Adrenal gland (tissue), 12 donors: ENCODE data around the gene GBA2. TPM values are rescaled to one million over a fixed set of nuclear protein-coding genes. Genes with fewer than 3 reads are reported as not detected.

Experiments
- DNase-seq, 7 donors: peaks; one replicate each; pipeline ENCODE4 v3.0.0-alpha.2; 2019 to 2020
- H3K27ac ChIP-seq, 5 donors: fragments of 200-600 bp; sonication (generic) in 4 of 5; 1 replicate in 3 of 5; 2 replicates in 2 of 5; pipeline versions ENCODE4 v1.5.1 to v1.8.0; 2016 to 2020; ENCODE audit warnings: mild to moderate bottlenecking in 1 of 5
- H3K27me3 ChIP-seq: fragments of 200-600 bp; 2 replicates; pipeline ENCODE4 v1.8.0; 2021
- H3K36me3 ChIP-seq, 2 donors: fragments of 200-600 bp; replicated peaks in 1 of 2; 1 replicate in 1 of 2; 2 replicates in 1 of 2; pipeline versions ENCODE4 v1.5.1 to v1.8.0; 2018 to 2022
- H3K4me1 ChIP-seq, 2 donors: fragments of 200-600 bp; replicated peaks in 1 of 2; 1 replicate in 1 of 2; 2 replicates in 1 of 2; pipeline versions ENCODE4 v1.5.1 to v1.8.0; 2018 to 2021
- H3K4me3 ChIP-seq, 4 donors: fragments of 200-600 bp; sonication (generic) in 3 of 4; one replicate each; pipeline ENCODE4 v1.5.1; 2016 to 2018
- H3K9me3 ChIP-seq, 3 donors: fragments of 200-600 bp; sonication (generic) in 1 of 3; replicated peaks in 1 of 3; 1 replicate in 2 of 3; 2 replicates in 1 of 3; pipeline versions ENCODE4 v1.5.1 to v1.8.0; 2016 to 2021
- POLR2A ChIP-seq, 2 donors: fragments of 450-650 bp; IDR thresholded peaks; one replicate each; pipeline ENCODE4 v1.6.1; 2017; ENCODE audit warnings: antibody characterized with exemption in 2 of 2, mild to moderate bottlenecking in 2 of 2, moderate library complexity in 1 of 2
- WGBS, 4 donors: extraction: QIAGEN DNeasy Blood & Tissue Kit in 2 of 4; methylation state at CpG; one replicate each; pipeline versions ENCODE4 v1.1.5 to v1.1.7; 2013 to 2017; 5-methylcytosine and 5-hydroxymethylcytosine counted together
- intact Hi-C, 2 donors: fragments of 100-400 bp; cut with DNase I; formaldehyde crosslinking; loops; one replicate each; pipeline versions ENCODE4 v1.14.1 to v1.15.0; 2022 to 2023
- polyA plus RNA-seq, 3 donors: library from polyadenylated mRNA; stranded (reverse); fragments of 200-250 nt in 2 of 3; fragments of 350-450 nt in 1 of 3; fragmentation: Illumina TruSeq in 1 of 3; extraction: RNeasy Lipid Tissue Mini Kit (QIAGEN cat#74804) in 1 of 3; gene quantifications; one replicate each; pipeline ENCODE4 v1.2.3, GENCODE V29; 2013 to 2014
- total RNA-seq, 9 donors: library from RNA; depleted of rRNA in 4 of 9; stranded (reverse); fragments of >200 nt in 4 of 9; fragments of 120-200 nt in 1 of 9; fragmentation: NEBNext Ultra II Directional in 1 of 9; extraction: Animal tissue kit (Norgen Biotek cat#: 25700) in 1 of 9; gene quantifications; one replicate each; pipeline versions ENCODE4 v1.1.0 to v1.2.4, GENCODE V29; 2013 to 2023
- TF ChIP-seq, protein P1 (sequence below), 6 experiments: fragments of 450-650 bp in 4 of 6; fragments of 200-600 bp in 2 of 6; sonication (generic) in 1 of 6; IDR thresholded peaks; 1 replicate in 5 of 6; 2 replicates in 1 of 6; pipeline versions ENCODE4 v1.5.1 to v1.8.0; 2016 to 2021; ENCODE audit warnings: antibody characterized with exemption in 6 of 6, mild to moderate bottlenecking in 2 of 6, moderate library complexity in 1 of 6
- donor health status: healthy with polysubstance abuse.
- donor health status: Bipolar disorder and iron deficiency.
- donor health status: DM: yes; HTN: yes; CAD: no.
- donor health status: DM: no; HTN: no; CAD: no.
- donor health status: DM: no; HTN: no; CAD: no.
- donor health status: DM: yes; HTN: yes; CAD: no.

The GBA2 gene
- total and polyA plus RNA-seq, 12 donors, result 28.5 to 84.8 (median 52.7) TPM

DNA sequence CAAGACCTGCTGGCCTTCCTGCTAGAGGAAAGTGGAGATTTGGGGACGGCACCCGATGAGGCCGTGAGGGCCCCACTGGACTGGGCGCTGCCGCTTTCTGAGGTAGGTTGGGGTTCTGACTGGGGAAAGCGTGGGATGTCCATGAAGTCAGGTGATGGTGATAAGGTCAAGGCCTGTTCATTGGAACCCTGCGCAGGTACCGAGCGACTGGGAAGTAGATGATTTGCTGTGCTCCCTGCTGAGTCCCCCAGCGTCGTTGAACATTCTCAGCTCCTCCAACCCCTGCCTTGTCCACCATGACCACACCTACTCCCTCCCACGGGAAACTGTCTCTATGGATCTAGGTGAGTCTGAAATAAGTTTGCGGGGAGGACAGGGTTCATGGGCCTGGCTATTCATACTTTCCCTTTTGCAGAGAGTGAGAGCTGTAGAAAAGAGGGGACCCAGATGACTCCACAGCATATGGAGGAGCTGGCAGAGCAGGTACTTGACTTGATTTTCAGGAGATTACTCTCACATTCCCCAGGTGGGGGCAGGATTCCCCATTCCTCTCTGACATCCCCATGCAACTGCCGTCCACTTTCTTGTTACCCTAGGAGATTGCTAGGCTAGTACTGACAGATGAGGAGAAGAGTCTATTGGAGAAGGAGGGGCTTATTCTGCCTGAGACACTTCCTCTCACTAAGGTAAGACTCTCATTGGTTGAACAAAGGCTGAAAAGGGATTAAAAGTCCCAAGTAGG is 16.1 kb downstream of the GBA2 start:
- peak in 5 of 7 donors; percentile 37 to 55 (median 47) for DNase-seq
- peaks cover 41 to 50% of the 10 kb centered on the region in 2 donors for H3K4me1 ChIP-seq
- peak overlapping the region; percentile 83 to 99 (median 93) for H3K27ac ChIP-seq
- no peaks in the 10 kb centered on the region for H3K27me3 ChIP-seq
- TF ChIP-seq POLR2A (IDR thresholded peaks at IDR 0.05), result no peak
- TF ChIP-seq, protein P1, sequence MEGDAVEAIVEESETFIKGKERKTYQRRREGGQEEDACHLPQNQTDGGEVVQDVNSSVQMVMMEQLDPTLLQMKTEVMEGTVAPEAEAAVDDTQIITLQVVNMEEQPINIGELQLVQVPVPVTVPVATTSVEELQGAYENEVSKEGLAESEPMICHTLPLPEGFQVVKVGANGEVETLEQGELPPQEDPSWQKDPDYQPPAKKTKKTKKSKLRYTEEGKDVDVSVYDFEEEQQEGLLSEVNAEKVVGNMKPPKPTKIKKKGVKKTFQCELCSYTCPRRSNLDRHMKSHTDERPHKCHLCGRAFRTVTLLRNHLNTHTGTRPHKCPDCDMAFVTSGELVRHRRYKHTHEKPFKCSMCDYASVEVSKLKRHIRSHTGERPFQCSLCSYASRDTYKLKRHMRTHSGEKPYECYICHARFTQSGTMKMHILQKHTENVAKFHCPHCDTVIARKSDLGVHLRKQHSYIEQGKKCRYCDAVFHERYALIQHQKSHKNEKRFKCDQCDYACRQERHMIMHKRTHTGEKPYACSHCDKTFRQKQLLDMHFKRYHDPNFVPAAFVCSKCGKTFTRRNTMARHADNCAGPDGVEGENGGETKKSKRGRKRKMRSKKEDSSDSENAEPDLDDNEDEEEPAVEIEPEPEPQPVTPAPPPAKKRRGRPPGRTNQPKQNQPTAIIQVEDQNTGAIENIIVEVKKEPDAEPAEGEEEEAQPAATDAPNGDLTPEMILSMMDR (IDR thresholded peaks at IDR 0.05), result no peak
- 1 to 6% (median 3%) methylated on average over 4 to 14 of the region's 14 CpGs for WGBS, 4 donors
- intact Hi-C loops, result loop anchor here in 1 of 2 donors (5.0 kb wide), 1 partner anchor 71 kb away; no protein-coding TSS in a partner anchor
- peak overlapping the region; percentile 27 to 90 (median 60) for H3K4me3 ChIP-seq
- no peaks in the 10 kb centered on the region for H3K9me3 ChIP-seq
- H3K36me3 ChIP-seq, result peaks cover 0 to 37% of the 10 kb centered on the region in 2 donors

DNA sequence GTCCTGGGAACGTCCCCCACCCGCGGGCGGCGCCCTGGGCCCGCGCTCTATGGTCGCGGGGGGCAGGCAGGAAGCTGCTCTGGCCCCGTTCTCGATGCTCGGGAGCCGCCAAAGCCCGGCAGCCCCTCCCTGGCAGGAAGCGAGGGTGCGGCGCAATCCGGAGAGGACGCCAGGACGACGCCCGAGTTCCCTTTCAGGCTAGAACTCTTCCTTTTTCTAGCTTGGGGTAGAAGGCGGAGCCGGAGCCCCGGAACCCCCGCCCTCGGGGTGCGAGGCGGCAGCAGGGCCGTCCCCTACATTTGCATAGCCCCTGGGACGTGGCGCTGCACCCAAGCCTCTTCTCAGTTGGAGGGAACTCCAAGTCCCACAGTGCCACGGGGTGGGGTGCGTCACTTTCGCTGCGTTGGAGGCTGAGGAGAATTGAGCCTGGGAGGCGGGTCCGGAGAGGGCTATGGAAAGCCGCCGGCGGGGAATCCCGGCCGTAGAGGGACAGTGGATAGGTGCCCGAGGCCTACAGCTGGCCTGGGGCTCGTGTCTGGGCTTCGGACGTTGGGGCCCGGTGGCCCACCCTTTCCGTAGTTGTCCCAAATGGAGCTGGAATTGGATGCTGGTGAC is 16.7 kb downstream of the GBA2 start, which contains the start of the genes CREB3 and TLN1:
Gene CREB3 (plus strand): TSS at position 482 of the 615 bp plus-strand sequence. CDS start 107 bp downstream, at position 589.
Gene TLN1 (minus strand): TSS at position 11 of the 615 bp plus-strand sequence. CDS start 6,501 bp downstream, outside the sequence.
- Histone ChIP-seq H3K4me1 (peaks cover 48 to 57% of the 10 kb centered on the region in 2 donors), H3K27ac (peak within 1 kb of the TSS; percentile 83 to 99 (median 93)), H3K9me3 (no peaks in the 10 kb centered on the region), H3K4me3 (peak within 1 kb of the TSS; percentile 47 to 90 (median 66)), H3K36me3 (peaks cover 0 to 31% of the 10 kb centered on the region in 2 donors), H3K27me3 (no peaks in the 10 kb centered on the region)
- intact Hi-C loops, result loop anchor here in 1 of 2 donors (5.0 kb wide), 1 partner anchor 70 kb away; no protein-coding TSS in a partner anchor
- peak; percentile 97 to 99 (median 99) for DNase-seq
- TF ChIP-seq, protein P1 (IDR thresholded peaks at IDR 0.05), result no peak
- TF ChIP-seq POLR2A (IDR thresholded peaks at IDR 0.05), result peak; percentile 46 to 90
- 0 to 2% (median 1%) methylated on average over 12 to 49 of the region's 49 CpGs; no CpG with 5 or more reads in 1 of the 4 donors for WGBS, 4 donors

DNA sequence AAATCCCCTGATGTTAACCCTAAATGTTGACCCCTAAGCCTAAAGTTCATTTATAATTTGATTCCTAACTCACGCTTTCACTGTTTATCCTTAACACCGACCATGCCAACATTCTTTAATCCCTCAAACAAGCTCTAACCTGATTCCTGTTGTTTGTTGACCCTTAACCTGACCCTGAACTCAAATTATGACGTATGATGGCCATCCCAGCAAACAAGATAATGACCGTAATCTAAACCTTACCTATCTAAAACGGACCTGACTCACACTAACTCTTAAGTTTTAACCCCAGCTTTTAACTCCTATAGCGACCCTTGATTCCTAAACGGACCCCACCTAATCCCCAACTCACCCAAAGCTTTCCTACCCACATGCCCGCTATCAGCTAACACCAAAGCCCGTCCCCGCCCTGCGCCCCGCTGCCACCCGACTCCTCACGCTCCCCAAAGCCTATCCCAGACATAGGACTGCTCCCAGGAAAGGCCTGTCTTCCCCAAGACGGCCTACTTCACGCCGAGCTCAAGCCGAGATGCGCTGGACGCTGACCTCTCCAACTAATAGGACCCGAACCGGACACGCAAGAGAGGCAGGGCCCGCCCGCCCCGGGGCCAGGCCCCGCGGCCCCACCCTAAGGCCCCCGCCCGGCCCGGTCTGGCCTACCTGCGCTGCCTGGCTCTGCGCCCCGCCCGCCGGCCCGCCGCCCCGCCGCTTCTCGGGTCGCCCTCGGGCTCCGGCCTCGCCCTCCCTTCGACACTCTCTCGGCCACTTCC is 17.4 kb downstream of the GBA2 start:
- peak overlapping the region; percentile 83 to 99 (median 93) for H3K27ac ChIP-seq
- TF ChIP-seq, protein P1 (IDR thresholded peaks at IDR 0.05), result no peak
- no peak for TF ChIP-seq POLR2A (IDR thresholded peaks at IDR 0.05)
- no peaks in the 10 kb centered on the region for H3K27me3 ChIP-seq
- intact Hi-C loops, result loop anchor here in 1 of 2 donors (5.0 kb wide), 1 partner anchor 69 kb away; no protein-coding TSS in a partner anchor
- 0 to 1% (median 0%) methylated on average over 16 to 47 of the region's 47 CpGs for WGBS, 4 donors
- peaks cover 55 to 64% of the 10 kb centered on the region in 2 donors for H3K4me1 ChIP-seq
- H3K4me3 ChIP-seq, result peak overlapping the region; percentile 38 to 90 (median 66)
- no peaks in the 10 kb centered on the region for H3K9me3 ChIP-seq
- DNase-seq, result no peak
- peaks cover 0 to 24% of the 10 kb centered on the region in 2 donors for H3K36me3 ChIP-seq
